ENCODE data around the gene BEGAIN. TPM values are rescaled to one million over a fixed set of nuclear protein-coding genes. Genes with fewer than 3 reads are reported as not detected.

The BEGAIN gene
- total and polyA plus RNA-seq, 2 donors (not counting 3 experiments of a cell fraction or from before 2014, with no cell fraction given), result 0.49 TPM; not detected in 1

DNA sequence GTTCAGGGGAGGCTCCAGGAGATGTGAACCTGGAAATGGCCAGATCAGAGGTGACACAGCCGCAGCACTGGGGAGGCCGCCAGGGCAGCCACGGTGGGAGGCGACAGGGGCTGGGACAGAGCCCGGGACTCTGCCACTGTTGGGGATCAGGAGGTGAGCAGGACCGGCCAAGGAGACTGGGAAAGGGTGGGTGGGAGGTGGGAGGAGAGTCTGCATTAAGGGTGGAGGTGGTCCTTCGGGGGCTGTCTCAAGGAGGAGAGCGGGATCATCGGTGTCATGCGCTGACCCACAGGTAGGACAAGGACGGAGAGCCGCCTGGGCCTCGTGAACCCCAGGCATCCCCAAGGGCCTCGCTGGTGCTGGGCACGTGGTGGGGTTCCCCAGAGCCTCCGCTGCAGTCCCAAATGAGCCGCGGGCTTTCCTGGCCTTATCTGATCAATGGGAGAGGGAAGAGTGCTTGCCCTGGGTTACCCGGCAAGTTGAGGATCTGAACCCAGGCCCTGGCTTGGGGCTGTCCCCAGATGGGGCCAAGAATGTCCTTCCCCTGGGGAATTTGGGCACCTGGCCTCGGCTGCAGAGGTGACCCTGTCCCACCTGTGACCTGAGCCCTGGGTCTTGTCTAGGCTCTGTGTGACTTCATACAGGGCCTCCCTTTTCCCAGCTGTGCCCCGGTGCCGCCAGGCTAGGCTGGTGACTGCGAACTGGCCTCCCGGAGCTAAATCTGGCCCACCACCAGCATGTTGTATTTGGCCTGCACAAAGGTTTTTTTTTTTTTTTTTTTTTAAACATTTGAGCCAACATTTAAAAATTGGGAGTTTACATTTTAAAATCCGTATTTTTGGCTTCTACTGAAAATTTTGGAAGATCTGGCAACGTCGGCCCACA, 13.2 kb downstream of the BEGAIN start:
- BruUV-seq (replicated peaks), result no TSS peak
- Histone ChIP-seq H3K4me2 (ENCODE audit: insufficient read depth, low read length) (no peak overlapping the region), H3K4me3 (replicated peaks in 1 of 3; ENCODE audit: insufficient read depth in 1 of 3, low read depth in 1 of 3, low read length in 3 of 3) (no peak overlapping the region), H3K9ac (replicated peaks; ENCODE audit: extremely low read depth, insufficient read depth, low read length) (no peak overlapping the region), H3K9me3 (replicated peaks; ENCODE audit: control insufficient read depth, insufficient read depth, low read length) (no peaks in the 10 kb centered on the region), H3K27ac (ENCODE audit: insufficient read depth, low read depth, low read length) (no peak overlapping the region), H3K9me1 (replicated peaks; ENCODE audit: control insufficient read depth, extremely low read depth, insufficient read depth, low read length) (no peaks in the 10 kb centered on the region), H3K36me3 (ENCODE audit: control insufficient read depth in 2 of 2, extremely low read depth in 1 of 2, insufficient read depth in 2 of 2, low read length in 2 of 2) (no peaks in the 10 kb centered on the region), H4K20me1 (replicated peaks; ENCODE audit: control insufficient read depth, extremely low read depth, insufficient read depth, low read length) (no peaks in the 10 kb centered on the region), H2AFZ (ENCODE audit: low read depth, low read length) (no peak overlapping the region), H3K27me3 (ENCODE audit: control insufficient read depth in 2 of 2, insufficient read depth in 2 of 2, low read length in 2 of 2) (peaks cover 12 to 18% of the 10 kb centered on the region in 2 experiments), H3K4me1 (ENCODE audit: control insufficient read depth, extremely low read depth, insufficient read depth, low read length) (no peaks in the 10 kb centered on the region), H3K79me2 (ENCODE audit: control insufficient read depth, insufficient read depth, low read length) (no peaks in the 10 kb centered on the region)
- FAIRE-seq, result no peak
- DNase-seq (ENCODE audit: low read depth, low spot score), result no peak
- POLR2A ChIA-PET, result no interaction called here
- TF ChIP-seq CTCF (IDR thresholded peaks at IDR 0.05; ENCODE audit: extremely low read depth in 1 of 2, insufficient read depth in 1 of 2, low read depth in 1 of 2, low read length in 2 of 2) (no peak), GATA2 (IDR thresholded peaks at IDR 0.05; ENCODE audit: insufficient read depth, insufficient read length, low read depth, low read length) (no peak), EZH2 (IDR thresholded peaks at IDR 0.05; ENCODE audit: borderline replicate concordance, low read depth, low read length, severe bottlenecking) (no peak), MAX (IDR thresholded peaks at IDR 0.05; ENCODE audit: insufficient read depth, insufficient read length) (no peak), MYC (IDR thresholded peaks at IDR 0.05; ENCODE audit: low read depth, low read length) (no peak), POLR2AphosphoS5 (IDR thresholded peaks at IDR 0.05; ENCODE audit: insufficient read depth, low read depth, low read length) (no peak), POLR2A (IDR thresholded peaks at IDR 0.05; ENCODE audit: low read depth, low read length) (no peak), JUN (IDR thresholded peaks at IDR 0.05; ENCODE audit: borderline replicate concordance, insufficient read depth, insufficient read length, low read depth) (no peak), FOS (IDR thresholded peaks at IDR 0.05; ENCODE audit: borderline replicate concordance, insufficient read depth, low read length) (no peak)
- dilution Hi-C loops (cut with MboI; ENCODE audit: extremely low pct_ligation_motif_present, low sequenced_read_pairs), result no loop called here
- CTCF ChIA-PET, result interaction anchor here (0.6 to 1.0 kb wide), 2 partner anchors 29 to 1181 kb away, joined by 3 read pairs; no protein-coding TSS in a partner anchor
- intact Hi-C loops (cut with micrococcal nuclease), result no loop called here
